ENCODE data around the gene ZCCHC4.

ZCCHC4 gene, protein sequence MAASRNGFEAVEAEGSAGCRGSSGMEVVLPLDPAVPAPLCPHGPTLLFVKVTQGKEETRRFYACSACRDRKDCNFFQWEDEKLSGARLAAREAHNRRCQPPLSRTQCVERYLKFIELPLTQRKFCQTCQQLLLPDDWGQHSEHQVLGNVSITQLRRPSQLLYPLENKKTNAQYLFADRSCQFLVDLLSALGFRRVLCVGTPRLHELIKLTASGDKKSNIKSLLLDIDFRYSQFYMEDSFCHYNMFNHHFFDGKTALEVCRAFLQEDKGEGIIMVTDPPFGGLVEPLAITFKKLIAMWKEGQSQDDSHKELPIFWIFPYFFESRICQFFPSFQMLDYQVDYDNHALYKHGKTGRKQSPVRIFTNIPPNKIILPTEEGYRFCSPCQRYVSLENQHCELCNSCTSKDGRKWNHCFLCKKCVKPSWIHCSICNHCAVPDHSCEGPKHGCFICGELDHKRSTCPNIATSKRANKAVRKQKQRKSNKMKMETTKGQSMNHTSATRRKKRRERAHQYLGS

DNA sequence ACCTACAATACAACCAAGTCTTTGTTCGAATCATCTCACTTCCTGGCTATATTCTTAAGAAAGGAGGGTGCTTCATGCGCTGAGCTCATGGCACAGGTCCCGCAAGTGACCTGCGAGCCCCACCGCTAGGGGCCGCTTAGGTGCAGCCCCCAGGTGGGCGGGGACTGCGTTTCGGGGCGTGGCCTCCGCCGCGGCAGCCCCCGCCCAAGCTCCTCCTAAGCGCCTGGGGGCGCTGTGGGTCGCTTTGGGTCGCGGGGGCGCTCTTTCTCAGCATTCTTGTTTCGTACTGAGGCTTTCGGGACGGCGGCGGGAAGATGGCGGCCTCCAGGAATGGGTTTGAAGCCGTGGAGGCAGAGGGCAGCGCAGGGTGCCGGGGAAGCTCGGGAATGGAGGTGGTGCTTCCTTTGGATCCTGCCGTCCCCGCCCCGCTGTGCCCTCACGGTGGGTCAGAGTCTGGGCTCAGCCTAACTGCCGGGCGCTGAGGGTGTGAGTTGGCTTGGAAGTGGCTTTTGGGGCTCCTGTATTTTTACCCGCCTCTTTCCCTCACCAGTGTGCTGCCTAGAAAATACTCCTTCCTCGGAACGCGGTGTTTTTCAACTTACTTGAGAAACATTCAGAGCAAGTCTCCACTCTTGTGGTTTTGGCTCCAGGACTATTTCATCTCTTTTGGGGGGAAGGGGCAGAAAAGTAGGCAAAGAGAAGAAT, at the start of gene ZCCHC4:
TSS of gene ZCCHC4 (plus strand) at position 279 of the 705 bp plus-strand sequence. CDS start at position 315, 36 bp downstream.
- peak; percentile 90 for DNase-seq

DNA sequence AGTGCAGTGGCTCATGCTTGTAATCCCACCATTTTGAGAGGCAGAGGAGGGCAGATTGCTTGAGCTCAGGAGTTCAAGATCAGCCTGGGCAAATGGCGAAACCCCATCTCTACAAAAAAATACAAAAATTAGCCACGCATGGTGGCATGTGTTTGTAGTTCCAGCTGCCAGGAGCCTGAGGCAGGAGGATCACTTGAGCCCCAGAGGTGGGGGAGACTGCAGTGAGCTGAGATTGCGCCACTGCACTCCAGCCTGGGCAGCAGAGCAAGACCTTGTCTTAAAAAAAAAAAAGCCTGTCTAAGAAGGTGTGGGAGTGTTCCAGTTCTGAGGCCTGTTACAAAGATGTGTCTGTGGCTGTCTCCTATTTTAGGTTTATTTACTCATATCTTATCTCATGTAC, 40.7 kb upstream of the ZCCHC4 start:
- no peak for DNase-seq

DNA sequence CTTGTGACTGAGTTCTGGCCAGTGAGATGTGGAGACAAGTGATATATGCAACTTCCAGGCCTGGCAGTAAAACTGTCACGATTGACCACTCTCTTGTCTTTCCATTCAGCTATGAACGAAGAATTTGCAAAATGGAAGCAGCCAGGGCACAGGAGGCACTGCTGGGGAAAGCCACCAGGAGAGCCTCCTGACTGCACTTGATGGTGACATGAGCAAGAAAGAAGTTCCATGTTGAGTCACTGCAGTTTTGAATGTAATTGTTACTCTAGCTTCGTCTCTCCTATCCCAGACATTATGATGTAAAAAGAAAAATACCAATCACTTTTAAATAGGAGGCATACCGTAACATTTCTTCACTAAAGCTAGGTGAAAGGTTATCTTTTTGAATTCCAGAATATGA, 32.4 kb upstream of the ZCCHC4 start:
- DNase-seq: no peak

DNA sequence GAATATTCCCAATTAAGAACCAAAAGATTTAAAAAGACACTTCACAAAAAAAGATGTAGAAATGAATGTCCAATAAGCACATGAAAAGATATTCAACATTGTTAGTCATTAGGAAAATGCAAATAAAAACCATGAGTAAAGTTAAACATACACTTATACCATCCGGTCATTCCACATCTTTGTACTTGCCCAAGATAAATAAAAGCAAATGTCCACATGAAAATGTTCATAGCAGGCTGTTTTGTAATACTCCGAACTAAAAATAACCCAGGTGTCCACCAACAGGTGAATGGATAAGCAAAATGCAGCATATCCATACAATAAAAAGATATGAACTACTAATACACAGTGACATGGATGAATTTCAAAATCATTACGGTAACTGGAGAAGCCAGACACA, 28.6 kb upstream of the ZCCHC4 start:
- DNase-seq: no peak

DNA sequence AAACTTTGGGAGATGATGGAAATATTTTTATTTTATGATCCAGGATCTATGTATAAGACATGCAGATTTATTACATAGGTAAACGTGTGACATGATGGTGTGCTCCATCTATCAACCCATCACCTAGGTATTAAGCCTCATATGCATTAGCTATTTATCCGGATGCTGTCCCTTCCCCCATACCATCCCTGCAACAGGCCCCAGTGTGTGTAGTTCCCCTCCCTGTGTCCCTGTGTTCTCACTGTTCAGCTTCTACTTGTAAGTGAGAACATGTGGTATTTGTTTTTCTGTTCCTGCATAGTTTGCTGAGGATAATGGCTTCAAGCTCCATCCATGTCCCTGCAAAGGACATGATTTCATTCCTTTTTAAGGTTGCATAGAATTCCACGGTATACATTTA, 28.1 kb upstream of the ZCCHC4 start:
- no peak for DNase-seq

DNA sequence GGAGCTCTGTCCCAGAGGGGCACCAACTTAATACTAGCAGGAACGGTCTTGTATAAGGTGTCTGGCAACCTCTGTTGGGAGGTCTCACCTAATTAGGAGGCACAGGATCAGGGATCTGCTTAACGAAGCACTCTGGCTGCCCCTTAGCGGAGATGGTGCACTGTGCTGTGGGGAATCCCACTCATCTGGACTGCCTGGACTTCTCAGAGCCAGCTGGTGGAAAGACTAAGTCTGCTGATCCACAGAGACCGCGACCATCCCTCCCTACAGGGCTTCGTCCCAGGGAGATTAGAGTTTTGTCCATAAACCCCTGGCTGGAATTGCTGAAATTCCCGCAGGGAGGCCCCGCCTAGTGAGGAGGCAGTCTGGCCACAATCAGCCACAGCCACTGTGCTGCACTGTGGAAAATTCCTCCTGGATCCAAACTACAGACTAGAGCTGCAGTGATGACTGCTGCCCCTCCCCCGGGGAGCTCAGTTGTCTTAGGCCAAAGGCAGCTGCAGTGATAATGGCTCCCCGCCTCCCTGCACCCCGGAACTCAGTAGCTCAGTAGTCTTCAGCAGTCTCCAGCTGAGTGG, 22.0 kb upstream of the ZCCHC4 start:
- DNase-seq: no peak

DNA sequence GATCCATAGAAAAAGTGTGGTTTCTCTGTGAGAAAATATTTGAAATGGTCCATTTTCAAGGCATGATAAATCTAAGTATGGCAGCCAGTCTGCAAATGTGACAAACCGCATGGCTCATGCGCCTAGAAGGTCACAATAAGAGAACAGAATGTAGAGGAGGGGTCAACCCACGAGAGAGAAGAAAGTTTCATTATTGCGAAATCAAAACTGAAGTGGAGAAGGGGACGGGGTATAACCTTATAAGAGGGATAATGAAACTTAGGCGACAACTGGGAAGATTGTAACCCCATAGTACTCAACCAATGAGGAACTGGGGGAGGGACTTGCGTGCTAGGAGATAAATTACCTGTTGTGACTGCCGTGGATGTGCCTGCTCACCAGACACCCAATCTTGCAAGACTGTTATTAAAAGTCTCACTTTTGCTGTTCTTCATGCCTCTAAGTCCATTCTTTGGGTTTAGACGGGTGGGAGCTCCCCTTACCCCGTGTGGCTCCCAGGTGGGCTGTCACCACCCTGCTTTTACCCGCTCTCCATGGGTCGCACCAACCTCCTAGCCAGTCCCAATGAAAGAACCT, 21.3 kb upstream of the ZCCHC4 start:
- no peak for DNase-seq

DNA sequence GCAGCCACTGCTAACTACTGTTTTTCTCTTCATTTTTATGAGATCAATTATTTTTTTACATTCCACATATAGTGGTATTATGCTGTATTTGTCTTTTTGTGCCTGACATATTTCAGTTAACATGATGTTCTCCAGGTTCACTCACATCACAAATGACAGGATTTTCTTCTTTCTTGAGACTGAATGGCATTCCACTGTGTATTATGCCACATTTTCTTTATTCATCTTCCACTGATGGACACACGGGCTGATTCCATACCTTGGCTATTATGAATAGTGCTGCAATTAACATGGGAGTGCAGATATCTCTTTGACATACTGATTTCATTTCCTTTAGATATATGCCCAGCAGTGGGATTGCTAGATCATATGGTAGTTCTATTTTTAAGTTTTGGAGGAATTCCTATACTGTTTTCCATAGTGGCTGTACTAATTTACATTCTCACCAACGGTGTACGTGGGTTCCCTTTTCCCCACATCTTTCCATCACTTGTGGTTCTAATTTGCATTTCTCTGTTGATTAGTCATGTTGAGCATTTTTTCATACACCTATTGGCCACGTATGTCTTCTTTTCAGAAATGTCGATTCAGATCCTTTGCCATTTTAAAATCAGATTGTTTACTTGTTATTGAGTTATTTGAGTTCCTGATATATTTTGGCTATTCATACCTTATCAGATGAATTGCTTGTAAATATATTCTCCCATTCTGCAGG, 14.9 kb upstream of the ZCCHC4 start:
- DNase-seq: no peak

DNA sequence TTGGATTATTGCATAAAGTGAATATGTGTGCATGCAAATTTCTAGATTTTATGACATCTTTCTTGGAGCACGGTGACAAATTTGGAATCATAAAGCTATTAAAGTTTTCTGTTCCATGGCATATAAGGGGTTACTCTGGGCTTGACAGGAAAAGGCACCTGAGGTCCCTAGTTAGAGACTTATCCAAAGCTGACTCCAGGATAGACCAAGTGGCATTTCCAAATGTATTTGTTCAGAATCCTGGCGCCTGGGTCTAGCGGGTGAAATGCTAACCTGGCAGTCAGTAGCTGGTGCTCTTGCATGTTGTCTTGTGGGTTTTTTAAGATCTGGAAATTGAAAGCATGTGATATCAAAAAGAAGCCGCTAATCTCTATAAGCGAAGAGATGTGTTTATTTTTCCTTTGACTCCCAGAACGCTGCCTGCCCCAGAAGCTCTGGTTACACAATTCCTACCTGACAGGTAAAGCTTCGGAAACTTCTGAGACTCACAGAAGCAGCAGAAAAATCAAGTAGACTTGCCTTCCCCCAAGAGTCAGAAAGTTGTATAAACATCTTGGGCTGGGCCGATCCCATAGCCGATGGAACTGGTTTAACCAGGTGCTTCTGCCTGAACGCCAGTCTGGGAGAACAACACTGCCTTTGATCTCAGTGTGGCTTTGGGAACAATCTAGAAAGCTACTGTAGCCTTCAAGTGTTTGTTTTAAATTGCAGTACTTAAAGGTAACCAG, 12.9 kb upstream of the ZCCHC4 start:
- no peak for DNase-seq

DNA sequence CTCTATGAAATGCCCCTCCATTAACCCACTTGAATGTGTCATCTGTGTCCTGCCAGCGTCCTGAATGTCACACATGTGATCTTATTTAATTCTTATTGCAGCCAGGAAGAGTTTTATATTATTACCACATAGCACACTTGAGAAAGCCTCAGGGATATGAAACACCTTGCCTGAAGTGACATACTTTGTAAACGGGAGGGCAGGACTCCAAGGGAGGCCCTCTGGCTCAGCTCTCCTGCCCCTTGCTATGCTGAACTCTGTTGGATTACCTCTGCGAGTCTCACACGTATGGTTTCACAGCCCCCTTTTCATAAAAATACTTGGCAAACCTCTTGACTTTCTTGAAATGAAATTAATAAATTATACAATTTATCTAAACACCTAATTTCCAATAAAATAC, 11.1 kb upstream of the ZCCHC4 start:
- DNase-seq: no peak

DNA sequence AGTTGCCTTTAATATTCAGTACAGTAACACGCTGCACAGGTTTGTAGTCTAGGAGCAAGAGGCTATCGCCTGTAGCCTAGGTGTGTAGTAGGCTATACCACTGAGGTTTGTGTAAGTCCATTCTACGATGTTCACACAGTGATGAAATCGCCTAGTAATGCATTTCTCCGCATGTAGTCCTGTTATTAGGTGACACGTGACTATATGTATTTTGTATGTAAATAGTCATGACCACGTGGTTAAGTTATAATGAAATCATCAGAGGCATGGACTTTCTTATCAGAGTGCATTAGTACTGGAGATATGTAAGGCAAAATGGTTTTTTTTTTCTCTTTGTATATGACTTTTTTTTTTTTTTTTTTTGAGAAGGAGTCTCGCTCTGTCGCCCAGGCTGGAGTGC, 9.9 kb upstream of the ZCCHC4 start:
- no peak for DNase-seq

DNA sequence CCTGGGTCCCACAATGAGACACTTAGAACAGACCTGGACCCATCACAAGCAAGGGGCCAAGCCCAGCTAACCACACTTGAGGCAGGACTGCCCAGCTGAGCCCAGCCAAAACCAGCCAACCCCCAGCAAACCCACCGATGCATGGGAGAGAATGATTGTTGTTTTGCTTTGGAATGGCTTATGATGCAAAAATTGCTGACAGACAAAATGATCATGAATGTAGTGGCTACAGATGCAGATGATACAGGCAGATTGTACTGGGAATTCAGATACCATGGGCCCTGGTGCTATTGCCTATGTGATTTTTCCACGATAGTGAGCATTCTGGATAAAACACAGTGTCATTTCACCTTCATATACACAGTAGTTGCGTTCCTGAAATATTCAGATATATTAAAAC, 9.0 kb upstream of the ZCCHC4 start:
- DNase-seq: no peak

DNA sequence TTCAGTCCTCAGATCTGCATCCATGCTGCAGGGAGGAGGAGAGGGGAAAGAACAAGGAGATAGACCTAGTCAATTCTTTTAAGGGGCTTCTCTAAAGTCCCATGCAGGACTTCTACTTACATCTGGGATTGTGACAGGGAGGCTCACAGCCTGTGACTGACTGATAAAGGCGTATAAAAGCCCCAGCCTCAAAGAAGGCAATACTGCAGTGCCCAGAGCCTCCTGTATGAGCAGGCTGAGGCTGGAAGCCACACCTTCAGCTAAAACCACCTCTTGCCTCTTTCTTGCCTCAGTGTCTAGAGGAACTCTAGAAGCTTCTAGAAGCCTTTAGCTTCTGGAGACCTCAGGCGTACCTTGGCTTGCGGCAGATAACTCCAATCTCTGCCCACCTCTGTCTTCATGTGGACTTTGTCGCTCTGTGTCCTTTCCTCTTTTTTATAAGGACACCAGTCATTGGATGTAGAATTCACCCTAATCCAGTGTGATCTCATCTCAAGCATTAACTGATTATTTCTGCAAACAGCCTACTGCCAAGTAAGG, 6.0 kb upstream of the ZCCHC4 start:
- no peak for DNase-seq

DNA sequence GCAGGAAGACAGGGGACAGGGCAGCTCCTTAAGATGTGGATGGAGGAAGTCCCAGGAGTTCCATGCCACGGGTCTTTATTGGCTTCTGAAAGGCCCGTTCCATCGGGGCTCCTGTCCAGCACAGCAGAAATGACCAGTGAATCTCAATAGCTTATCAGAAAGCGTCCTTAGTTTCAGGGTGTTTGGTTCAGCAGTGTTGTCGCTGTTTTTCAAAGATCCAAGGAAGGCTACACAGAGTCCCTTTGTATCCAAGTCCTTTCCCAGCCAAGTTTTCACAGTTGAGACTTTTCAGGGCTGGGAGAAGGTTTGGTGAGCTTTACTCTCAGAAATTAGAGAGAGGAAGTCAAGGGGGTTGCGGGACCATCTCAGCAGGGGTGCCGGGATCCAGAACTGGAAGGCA, 5.0 kb upstream of the ZCCHC4 start:
- DNase-seq: no peak

DNA sequence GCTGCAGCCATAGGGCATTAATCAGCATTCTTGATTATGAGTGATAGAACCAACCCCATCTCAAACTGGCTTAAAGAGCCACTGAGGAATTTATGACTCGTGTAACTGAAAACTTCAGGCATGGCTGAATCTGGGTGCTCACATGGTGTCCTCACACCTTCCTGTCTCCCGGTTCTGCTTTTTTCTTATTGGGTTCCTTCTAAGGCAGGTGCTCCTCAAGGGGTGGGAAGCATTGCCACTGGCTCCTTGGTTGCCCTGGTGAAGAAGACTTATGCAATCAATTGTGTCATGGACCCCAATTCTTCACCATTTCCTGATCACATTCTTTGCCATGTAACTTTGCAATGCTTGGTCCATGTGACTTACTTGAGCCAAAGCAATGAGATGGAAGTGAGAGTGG, 4.3 kb upstream of the ZCCHC4 start:
- no peak for DNase-seq

DNA sequence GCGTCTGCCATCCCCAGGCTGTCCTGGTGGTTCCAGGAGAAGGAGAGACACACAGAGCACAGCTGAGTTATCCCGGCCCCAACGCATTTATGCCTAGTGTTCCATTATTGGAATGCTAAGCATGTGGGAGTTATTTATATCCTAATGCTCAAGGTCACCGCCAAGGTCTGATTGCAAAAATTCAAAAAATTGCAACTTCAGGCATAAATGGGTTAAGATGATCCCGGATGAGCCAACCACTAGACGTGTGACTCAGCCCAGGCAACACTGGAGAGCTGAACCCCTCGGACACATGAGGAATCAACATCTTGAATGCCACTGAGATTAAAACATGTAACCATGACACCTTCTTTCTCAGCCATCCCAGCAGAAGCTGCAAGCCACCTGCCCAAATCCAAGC, 3.8 kb upstream of the ZCCHC4 start:
- no peak for DNase-seq

DNA sequence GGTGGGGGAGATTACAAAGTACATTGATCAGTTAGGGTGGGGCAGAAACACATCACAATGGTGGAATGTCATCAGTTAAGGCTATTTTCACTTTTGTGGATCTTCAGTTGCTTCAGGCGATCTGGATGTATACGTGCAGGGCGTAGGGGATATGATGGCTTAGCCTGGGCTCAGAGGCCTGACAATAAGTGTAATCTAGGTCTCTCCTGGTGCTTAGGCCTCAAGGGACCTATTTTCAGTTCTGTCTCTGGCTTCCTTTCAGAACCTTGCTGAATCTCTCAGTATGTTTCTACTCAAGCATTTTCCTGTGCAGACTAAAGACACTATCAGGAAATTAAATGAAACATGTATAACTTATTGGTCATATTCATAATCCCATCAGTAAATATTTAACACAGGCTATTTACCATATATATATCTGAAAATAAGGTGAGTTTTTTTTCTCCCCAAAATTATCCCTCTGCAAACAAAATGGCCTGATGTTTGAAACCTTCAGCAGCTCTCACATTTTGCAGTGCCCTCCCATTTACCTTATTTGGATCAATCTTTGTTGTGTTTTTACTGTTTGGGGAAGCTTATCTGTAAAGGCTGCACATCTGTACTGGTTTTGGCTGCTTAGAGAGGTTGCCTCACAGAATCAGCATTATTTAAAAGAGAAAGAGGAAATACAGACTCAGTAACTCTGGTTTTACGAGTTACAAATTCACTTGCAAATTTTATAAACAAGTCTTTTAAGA, 2.3 kb upstream of the ZCCHC4 start:
- no peak for DNase-seq

DNA sequence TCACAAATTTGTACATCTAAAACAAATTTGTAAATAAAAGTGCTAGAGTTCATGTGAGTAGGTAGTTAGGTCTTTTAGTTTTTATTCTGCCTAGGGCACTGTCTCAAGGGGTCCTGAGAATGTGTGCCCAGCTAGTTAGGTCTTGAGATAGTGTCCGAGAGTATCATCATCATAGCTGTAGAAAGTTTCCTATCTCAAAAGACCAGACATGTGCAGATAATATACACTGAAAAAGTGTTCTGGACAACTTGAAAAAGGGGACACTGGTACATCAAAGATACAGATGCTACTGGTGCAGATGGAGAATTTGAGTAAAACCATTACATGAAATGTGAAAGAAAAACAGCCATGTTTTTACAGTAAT, 1.8 kb upstream of the ZCCHC4 start:
- no peak for DNase-seq

DNA sequence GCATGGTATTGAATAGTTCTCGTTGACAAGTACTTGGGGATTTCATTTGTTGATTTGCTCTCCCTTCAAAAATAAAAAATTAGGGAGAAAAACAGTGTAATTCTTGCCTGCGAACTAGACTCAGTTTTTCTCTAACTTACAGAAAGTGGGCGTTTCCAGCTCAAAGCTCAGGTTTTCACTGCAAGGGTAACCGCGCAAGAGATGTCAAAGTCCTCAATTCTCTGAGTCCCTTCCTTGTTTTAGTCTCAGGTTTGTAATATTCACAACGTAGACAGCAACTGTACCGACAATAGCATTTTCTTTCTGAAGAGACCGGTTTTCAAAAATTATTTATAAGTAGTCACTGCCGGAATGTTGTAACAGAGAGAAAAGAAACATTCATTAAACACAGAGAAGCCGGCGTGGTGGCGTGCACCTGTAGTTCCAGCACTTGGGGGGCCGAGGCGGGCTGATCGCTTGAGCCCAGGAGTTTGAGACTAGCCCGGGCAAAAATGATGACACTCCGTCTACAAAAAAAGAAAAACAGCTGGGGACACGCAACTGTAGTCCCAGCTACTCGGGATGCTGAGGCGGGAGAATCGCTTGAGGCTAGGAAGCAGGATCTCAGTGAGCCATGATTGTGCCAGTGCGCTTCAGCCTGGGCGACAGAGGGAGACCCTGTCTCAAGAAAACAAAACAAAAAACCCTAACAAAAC, 774 bp downstream of the ZCCHC4 start:
- no peak for DNase-seq

DNA sequence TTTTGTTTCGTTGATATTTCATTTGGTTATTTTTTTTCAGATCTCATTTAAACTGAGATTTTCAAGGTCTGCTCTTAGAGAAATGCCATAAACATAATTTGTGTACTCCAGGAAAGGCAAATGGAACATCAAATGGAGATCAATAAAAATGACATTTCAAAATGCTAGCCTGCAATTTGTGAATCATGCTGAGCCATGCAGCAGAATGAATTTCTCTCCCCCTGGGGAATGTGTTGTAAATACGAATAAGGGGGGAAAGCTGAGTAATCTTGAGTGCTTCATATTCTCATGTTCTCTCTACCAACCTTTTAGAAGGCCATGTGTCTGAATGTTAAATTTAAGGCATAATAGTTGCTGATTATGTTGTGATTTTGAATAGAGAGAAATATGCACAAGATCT, 7.8 kb downstream of the ZCCHC4 start:
- DNase-seq: no peak

DNA sequence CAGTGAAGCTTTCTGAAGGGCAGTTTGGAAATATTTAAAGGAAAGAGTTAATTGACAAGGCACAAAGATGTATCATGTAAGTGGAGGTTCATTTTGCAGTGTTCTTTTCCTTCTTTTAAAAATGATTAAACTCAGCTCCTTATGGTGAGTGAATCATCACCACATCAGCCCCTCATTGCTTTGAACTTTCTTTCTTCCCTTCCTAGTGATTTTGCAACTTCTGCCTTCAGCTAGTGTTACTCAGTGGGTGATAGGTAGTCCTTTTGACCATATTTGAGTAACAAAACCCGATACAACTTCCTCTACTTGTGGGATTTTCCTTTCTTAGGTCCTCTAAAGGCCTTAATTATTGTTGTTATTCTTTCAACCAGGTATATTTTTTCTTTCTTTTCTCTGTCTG, 8.2 kb downstream of the ZCCHC4 start:
- no peak for DNase-seq
